Uterus (tissue), 4 donors: ENCODE data around the gene AGBL4. TPM values are rescaled to one million over a fixed set of nuclear protein-coding genes. Genes with fewer than 3 reads are reported as not detected.

Experiments used
- DNase-seq, 2 donors: peaks; one replicate each; pipeline ENCODE4 v3.0.0-alpha.2; 2019 to 2020
- H3K27ac ChIP-seq, 2 donors: fragments of 200-600 bp; sonication (generic); 1 replicate in 1 of 2; 2 replicates in 1 of 2; pipeline ENCODE4 v1.5.1; 2016 to 2018
- H3K27me3 ChIP-seq, 2 donors: fragments of 200-600 bp; sonication (generic); one replicate each; pipeline ENCODE4 v1.5.1; 2018 to 2019; ENCODE audit warnings: control low read depth in 1 of 2
- H3K36me3 ChIP-seq, 2 donors: fragments of 200-600 bp; sonication (generic); one replicate each; pipeline ENCODE4 v1.5.1; 2019; ENCODE audit warnings: control low read depth in 1 of 2
- H3K4me1 ChIP-seq, 2 donors: fragments of 200-600 bp; sonication (generic); one replicate each; pipeline ENCODE4 v1.5.1; 2018 to 2019; ENCODE audit warnings: control low read depth in 1 of 2
- H3K4me3 ChIP-seq, 2 donors: fragments of 200-600 bp; sonication (generic); 1 replicate in 1 of 2; 2 replicates in 1 of 2; pipeline ENCODE4 v1.5.1; 2018 to 2019; ENCODE audit warnings: mild to moderate bottlenecking in 1 of 2
- H3K9me3 ChIP-seq, 2 donors: fragments of 200-600 bp; sonication (generic); one replicate each; pipeline ENCODE4 v1.5.1; 2019; ENCODE audit warnings: control low read depth in 1 of 2
- POLR2A ChIP-seq, 2 donors: fragments of 450-650 bp; IDR thresholded peaks; one replicate each; pipeline ENCODE4 v1.6.1; 2016; ENCODE audit warnings: antibody characterized with exemption in 2 of 2, mild to moderate bottlenecking in 1 of 2, moderate library complexity in 1 of 2
- intact Hi-C: fragments of 100-400 bp; cut with DNase I; formaldehyde crosslinking; loops from one replicate; pipeline ENCODE4 v1.15.1; 2023; ENCODE audit warnings: low total_unique reads
- total RNA-seq, 4 donors: library from RNA; depleted of rRNA in 3 of 4; stranded (reverse); fragments of >200 nt in 3 of 4; gene quantifications; one replicate each; pipeline versions ENCODE4 v1.1.0 to v1.2.4, GENCODE V29; 2014 to 2023
- TF ChIP-seq, protein P1 (sequence below), 4 experiments: fragments of 200-600 bp in 2 of 4; fragments of 450-650 bp in 2 of 4; sonication (generic) in 2 of 4; IDR thresholded peaks; one replicate each; pipeline ENCODE4 v1.5.1; 2016 to 2019; ENCODE audit warnings: antibody characterized with exemption in 4 of 4, mild to moderate bottlenecking in 2 of 4, moderate library complexity in 1 of 4
- donor health status: DM: yes; HTN: yes; CAD: no.

AGBL4 gene
- total RNA-seq, 4 donors from 2014 or later, result 0.85 to 1.9 TPM; not detected in 2

DNA sequence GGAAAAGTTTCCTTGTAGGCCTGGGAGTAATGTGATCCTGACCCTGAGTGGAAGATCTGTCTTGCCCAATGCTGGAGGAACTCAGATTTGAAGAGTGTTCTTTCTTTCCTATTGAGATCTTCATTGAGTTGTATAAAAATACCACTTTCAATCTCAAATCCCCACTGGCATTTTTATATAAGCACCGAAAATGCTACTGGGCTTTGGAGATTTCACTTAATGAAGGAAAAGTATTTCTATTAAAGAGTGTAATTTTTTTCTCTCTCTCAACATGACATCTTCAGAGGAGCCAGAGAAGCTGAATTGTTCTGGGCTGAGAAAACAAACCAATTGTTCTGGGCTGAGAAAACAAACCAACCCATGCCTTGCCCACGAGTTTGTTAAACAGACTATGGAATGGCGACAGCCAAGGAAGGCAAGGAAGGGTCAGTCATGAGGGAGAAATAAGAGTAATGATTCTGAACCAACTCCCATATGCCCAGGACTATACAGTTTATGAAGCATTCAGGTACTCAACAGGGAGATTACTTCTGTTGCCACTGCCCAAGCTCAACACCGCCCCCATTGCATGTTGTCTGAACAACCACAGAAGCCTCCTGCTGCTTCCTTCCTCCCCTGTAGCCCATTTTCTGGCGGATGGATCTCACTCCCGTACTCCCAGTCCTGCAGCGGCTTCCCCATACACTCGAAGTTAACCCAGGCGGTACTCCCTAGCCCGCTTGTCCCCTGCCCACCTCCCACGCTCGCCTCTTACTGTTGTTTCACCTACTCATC lies 1350.2 kb downstream of the AGBL4 start:
- Histone ChIP-seq H3K4me1 (no peaks in the 10 kb centered on the region), H3K36me3 (no peaks in the 10 kb centered on the region), H3K9me3 (no peaks in the 10 kb centered on the region), H3K27me3 (no peaks in the 10 kb centered on the region), H3K4me3 (no peak overlapping the region), H3K27ac (no peak overlapping the region)
- DNase-seq, result no peak
- intact Hi-C loops, result no loop called here
- TF ChIP-seq POLR2A (IDR thresholded peaks at IDR 0.05), result no peak
- TF ChIP-seq, protein P1, sequence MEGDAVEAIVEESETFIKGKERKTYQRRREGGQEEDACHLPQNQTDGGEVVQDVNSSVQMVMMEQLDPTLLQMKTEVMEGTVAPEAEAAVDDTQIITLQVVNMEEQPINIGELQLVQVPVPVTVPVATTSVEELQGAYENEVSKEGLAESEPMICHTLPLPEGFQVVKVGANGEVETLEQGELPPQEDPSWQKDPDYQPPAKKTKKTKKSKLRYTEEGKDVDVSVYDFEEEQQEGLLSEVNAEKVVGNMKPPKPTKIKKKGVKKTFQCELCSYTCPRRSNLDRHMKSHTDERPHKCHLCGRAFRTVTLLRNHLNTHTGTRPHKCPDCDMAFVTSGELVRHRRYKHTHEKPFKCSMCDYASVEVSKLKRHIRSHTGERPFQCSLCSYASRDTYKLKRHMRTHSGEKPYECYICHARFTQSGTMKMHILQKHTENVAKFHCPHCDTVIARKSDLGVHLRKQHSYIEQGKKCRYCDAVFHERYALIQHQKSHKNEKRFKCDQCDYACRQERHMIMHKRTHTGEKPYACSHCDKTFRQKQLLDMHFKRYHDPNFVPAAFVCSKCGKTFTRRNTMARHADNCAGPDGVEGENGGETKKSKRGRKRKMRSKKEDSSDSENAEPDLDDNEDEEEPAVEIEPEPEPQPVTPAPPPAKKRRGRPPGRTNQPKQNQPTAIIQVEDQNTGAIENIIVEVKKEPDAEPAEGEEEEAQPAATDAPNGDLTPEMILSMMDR (IDR thresholded peaks at IDR 0.05), result no peak

- no peaks in the 10 kb centered on the region for H3K9me3 ChIP-seq
- no peaks in the 10 kb centered on the region for H3K4me1 ChIP-seq
- no peaks in the 10 kb centered on the region for H3K36me3 ChIP-seq
- no peaks in the 10 kb centered on the region for H3K27me3 ChIP-seq
- H3K27ac ChIP-seq, result no peak overlapping the region
- TF ChIP-seq, protein P1 (IDR thresholded peaks at IDR 0.05), result no peak
- TF ChIP-seq POLR2A (IDR thresholded peaks at IDR 0.05), result no peak
- no peak overlapping the region for H3K4me3 ChIP-seq
- no peak for DNase-seq
- intact Hi-C loops, result no loop called here
Measured at GRCh38 chr1:48671578-48671977, 1352.2 kb downstream of the AGBL4 start.

DNA sequence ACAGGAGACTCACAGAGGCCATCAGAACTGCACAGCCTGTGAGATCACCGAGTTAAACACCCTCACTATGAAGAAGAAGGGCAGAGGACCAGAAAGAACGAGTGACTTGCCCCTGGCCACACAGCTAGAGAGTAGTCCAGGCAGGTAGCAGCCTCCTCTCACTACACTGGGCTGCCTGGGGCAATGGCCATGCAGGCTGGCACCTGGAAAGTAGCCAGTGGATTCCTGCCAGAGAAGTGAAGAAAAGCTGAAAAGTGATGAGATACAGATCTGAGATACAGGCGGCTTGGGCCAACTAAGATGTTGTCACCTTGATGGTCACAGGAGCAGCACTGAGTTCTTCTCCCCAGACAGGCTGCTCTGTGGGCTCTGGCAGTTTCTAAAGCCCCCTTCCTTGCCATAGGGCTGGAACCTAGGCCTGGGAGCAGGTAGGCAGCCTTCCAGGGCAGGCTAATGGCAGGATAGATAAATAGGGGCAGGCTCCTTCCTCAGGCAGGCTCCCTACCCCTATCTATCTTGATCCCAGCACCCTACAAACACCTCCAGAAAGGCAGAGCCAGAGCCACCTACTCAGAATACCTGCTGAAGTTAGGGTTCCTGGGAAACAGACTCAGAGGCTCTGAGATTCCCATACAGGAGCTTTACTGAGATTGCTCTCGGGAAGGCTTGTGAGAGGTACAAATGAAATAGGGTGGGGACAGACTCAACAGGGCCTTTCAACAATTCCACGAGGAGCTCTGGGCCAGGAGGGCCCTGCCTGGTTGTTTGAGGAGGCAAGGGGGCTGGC lies 1353.3 kb downstream of the AGBL4 start:
- no peaks in the 10 kb centered on the region for H3K4me1 ChIP-seq
- H3K27ac ChIP-seq, result no peak overlapping the region
- H3K27me3 ChIP-seq, result no peaks in the 10 kb centered on the region
- TF ChIP-seq, protein P1 (IDR thresholded peaks at IDR 0.05), result no peak
- TF ChIP-seq POLR2A (IDR thresholded peaks at IDR 0.05), result no peak
- no peaks in the 10 kb centered on the region for H3K36me3 ChIP-seq
- intact Hi-C loops, result no loop called here
- H3K9me3 ChIP-seq, result no peaks in the 10 kb centered on the region
- no peak overlapping the region for H3K4me3 ChIP-seq
- no peak for DNase-seq

GRCh38 chr1:48668339-48668738 lies 1355.4 kb downstream of the AGBL4 start:
- no peaks in the 10 kb centered on the region for H3K4me1 ChIP-seq
- DNase-seq, result no peak
- H3K27me3 ChIP-seq, result no peaks in the 10 kb centered on the region
- H3K4me3 ChIP-seq, result no peak overlapping the region
- H3K36me3 ChIP-seq, result no peaks in the 10 kb centered on the region
- H3K9me3 ChIP-seq, result no peaks in the 10 kb centered on the region
- TF ChIP-seq, protein P1 (IDR thresholded peaks at IDR 0.05), result no peak
- TF ChIP-seq POLR2A (IDR thresholded peaks at IDR 0.05), result no peak
- H3K27ac ChIP-seq, result no peak overlapping the region
- intact Hi-C loops, result no loop called here

DNA sequence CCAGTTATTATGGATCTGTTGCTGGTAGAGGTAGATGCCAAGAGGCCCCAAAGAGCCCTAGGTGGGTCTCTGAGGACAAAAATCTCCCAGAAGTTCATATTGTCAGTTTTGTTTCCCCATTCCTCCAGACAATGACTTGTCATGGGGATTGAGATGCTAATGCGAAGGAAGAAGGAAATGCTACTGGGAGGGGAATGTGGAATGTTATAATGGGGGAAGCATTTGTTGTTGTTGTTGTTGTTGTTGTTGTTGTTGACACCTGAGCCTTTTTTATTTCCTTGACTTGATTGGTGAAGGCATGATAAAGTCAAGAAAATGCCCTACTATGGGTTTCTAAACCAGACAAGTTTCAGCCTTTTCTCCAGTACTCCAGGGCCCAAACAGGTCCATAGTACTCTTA lies 1356.0 kb downstream of the AGBL4 start:
- no peak overlapping the region for H3K27ac ChIP-seq
- H3K9me3 ChIP-seq, result no peaks in the 10 kb centered on the region
- H3K4me1 ChIP-seq, result no peaks in the 10 kb centered on the region
- no peak overlapping the region for H3K4me3 ChIP-seq
- intact Hi-C loops, result no loop called here
- no peak for TF ChIP-seq POLR2A (IDR thresholded peaks at IDR 0.05)
- TF ChIP-seq, protein P1 (IDR thresholded peaks at IDR 0.05), result no peak
- H3K27me3 ChIP-seq, result no peaks in the 10 kb centered on the region
- DNase-seq, result no peak
- no peaks in the 10 kb centered on the region for H3K36me3 ChIP-seq
